Activated naive CD4-positive, alpha-beta T cell treated with anti-CD3 and anti-CD28 coated beads, Interleukin-2, amount 10 ng/mL, durations not matched to agents 7 days and 5 days (primary cell): ENCODE data around the gene RPA1.
"Not testable (repeated sequence)": the region's sequence is repeated elsewhere in the genome, so short reads cannot be mapped to it uniquely, and the experiment has no call there.

Source experiments
- CTCF ChIA-PET: fragments of 350-600 bp; sonication (Branson Sonifier 250); formaldehyde crosslinking; loops from one replicate; lab custom pipeline; 2021; ENCODE audit warnings: antibody characterized with exemption; lab: Charles Lee
- DNase-seq: peaks from one replicate; pipeline ENCODE4 v3.0.0-alpha.2; 2020
- H3K27ac Mint-ChIP-seq: one replicate; pipeline ENCODE4 v1.8.0; 2021; ENCODE audit warnings: mild to moderate bottlenecking, moderate library complexity, mixed read lengths
- H3K27me3 Mint-ChIP-seq: one replicate; pipeline ENCODE4 v1.8.0; 2021; ENCODE audit warnings: mild to moderate bottlenecking, mixed read lengths
- H3K36me3 Mint-ChIP-seq: one replicate; pipeline ENCODE4 v1.8.0; 2021; ENCODE audit warnings: mixed read lengths
- H3K4me1 Mint-ChIP-seq: one replicate; pipeline ENCODE4 v1.8.0; 2021; ENCODE audit warnings: mixed read lengths
- H3K4me3 Mint-ChIP-seq: one replicate; pipeline ENCODE4 v1.8.0; 2021; ENCODE audit warnings: mild to moderate bottlenecking, moderate library complexity, mixed read lengths
- H3K9me3 Mint-ChIP-seq: one replicate; pipeline ENCODE4 v1.8.0; 2021; ENCODE audit warnings: mixed read lengths

RPA1 gene

DNA sequence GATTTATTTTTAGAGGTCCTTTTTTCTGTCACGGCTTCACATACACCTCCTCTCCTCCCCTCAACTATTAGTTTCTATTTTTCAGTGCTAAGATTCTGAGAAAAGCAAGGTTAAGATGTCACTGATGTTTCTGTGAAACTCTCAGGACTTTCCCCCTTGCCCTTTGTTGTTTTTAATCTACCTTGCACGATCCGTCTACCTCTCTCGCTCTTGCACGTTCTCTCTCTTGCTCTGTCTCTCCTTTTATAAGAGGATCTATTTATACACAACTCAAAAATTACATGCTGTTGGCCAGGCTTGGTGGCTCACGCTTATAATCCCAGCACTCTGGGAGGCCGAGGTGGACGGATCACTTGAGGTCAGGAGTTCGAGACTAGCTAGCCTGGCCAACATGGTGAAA is 43.6 kb downstream of the RPA1 start:
- Mint-ChIP-seq H3K27me3 (no peaks in the 10 kb centered on the region), H3K4me3 (peak overlapping the region; percentile 68), H3K9me3 (no peaks in the 10 kb centered on the region), H3K36me3 (peaks cover 70% of the 10 kb centered on the region), H3K4me1 (peaks cover 85% of the 10 kb centered on the region), H3K27ac (peak overlapping the region; percentile 95)
- peak; percentile 52 for DNase-seq
- CTCF ChIA-PET, result interaction anchor here (1.0 to 1.3 kb wide), 2 partner anchors 8 to 9 kb away, joined by 4 read pairs; no protein-coding TSS in a partner anchor

DNA sequence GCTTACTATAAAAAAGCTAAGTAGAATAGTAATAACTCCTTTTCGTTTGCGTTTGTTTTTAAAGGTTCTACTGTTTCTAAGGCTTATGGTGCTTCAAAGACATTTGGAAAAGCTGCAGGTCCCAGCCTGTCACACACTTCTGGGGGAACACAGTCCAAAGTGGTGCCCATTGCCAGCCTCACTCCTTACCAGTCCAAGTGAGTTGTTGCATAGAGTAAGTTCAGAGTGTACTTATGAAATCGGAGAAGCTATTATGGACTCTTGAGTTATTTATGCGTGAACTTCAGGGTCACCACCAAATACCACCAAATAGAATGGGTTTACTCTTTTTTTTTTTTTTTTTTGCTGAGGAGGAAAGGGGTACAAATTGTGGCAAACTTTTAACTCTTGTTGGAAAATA is 45.8 kb downstream of the RPA1 start:
- H3K36me3 Mint-ChIP-seq, result peaks cover 77% of the 10 kb centered on the region
- no peak overlapping the region for H3K4me3 Mint-ChIP-seq
- H3K4me1 Mint-ChIP-seq, result peaks cover 70% of the 10 kb centered on the region
- H3K27ac Mint-ChIP-seq, result no peak overlapping the region
- no peaks in the 10 kb centered on the region for H3K27me3 Mint-ChIP-seq
- CTCF ChIA-PET, result interaction anchor here (1.0 kb wide), 1 partner anchor 9 kb away, joined by 3 read pairs; no protein-coding TSS in a partner anchor
- DNase-seq, result no peak
- no peaks in the 10 kb centered on the region for H3K9me3 Mint-ChIP-seq

DNA sequence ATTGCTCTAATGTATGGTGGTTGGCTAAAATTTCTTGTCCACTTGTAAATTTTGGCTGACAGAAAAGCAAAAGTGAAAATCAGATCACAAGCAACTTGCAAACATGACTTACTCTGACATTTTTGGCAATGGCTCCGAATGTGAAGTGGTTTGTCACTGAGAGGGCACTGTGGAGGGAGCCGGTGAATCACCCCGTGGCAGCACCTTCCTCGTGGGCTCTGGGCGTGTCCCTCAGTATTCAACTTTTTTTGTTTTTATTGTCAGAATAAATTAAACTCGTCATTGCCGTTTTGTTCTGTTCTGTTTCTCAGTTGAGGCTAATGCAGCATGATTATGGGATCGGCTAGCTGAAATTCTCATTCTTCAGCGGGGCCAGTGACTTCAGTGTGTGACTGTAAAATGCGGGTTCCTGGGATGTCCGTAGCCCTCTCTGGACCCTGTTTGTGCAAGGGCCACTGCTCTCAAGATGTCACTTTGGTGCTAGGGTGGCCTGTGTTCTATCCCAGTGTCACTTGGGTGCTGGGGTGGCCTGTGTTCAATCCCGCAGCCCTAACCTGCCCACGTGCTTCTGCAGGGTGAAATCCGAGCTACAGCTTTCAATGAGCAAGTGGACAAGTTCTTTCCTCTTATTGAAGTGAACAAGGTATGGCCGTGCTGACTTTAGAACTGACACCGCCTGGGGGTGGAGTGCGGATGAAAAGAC is 48.8 kb downstream of the RPA1 start:
- Mint-ChIP-seq H3K27ac (peak overlapping the region; percentile 45), H3K27me3 (no peaks in the 10 kb centered on the region), H3K4me3 (no peak overlapping the region), H3K4me1 (peaks cover 43% of the 10 kb centered on the region), H3K9me3 (no peaks in the 10 kb centered on the region), H3K36me3 (peaks cover 78% of the 10 kb centered on the region)
- no peak for DNase-seq
- CTCF ChIA-PET, result interaction anchor here (0.6 kb wide), 1 partner anchor 787 kb away, joined by 3 read pairs; no protein-coding TSS in a partner anchor

DNA sequence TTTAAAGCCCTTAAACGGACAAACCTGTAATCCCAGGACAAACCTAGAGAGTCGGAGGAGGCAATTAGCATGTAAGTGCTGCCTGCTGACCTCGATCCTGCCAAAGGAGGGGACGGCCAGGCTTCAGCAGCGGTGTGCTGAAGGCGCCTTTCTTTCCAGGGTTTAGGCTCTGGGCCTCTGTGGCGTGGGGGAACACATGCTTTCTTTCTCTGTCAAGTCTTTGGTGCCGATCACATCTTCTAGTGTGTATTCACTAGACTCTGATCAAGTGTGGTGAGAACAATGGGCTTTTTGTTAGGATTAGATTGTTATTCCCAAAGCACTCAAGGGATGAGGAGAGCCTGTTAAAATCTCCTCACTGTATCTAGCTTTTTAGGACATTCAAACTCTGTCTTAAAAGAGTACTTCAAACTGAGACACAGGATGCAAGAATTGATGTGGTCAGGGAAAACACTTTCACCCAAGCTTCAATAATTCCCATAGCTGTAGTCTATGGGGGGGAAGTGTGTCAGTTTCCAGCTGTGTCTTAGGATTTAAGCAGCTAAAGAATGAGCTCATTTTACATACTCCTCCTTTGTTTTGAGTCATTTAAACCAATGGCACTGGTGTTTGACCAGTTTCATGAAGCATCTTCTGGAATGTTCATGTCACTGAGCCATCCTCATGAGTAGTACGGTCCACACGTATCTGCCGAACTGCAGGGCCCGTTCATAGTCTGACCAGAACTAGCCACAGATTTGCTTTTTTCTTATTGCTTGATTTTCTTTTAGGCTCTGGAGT is 51.2 kb downstream of the RPA1 start:
- H3K4me3 Mint-ChIP-seq, result no peak overlapping the region
- no peaks in the 10 kb centered on the region for H3K9me3 Mint-ChIP-seq
- CTCF ChIA-PET, result interaction anchor here (0.9 to 1.8 kb wide), 5 partner anchors 11 to 364 kb away, joined by 3 to 6 read pairs (median 4); no protein-coding TSS in a partner anchor
- no peak for DNase-seq
- H3K4me1 Mint-ChIP-seq, result peaks cover 21% of the 10 kb centered on the region
- no peaks in the 10 kb centered on the region for H3K27me3 Mint-ChIP-seq
- peak overlapping the region; percentile 70 for H3K27ac Mint-ChIP-seq
- peaks cover 77% of the 10 kb centered on the region for H3K36me3 Mint-ChIP-seq

DNA sequence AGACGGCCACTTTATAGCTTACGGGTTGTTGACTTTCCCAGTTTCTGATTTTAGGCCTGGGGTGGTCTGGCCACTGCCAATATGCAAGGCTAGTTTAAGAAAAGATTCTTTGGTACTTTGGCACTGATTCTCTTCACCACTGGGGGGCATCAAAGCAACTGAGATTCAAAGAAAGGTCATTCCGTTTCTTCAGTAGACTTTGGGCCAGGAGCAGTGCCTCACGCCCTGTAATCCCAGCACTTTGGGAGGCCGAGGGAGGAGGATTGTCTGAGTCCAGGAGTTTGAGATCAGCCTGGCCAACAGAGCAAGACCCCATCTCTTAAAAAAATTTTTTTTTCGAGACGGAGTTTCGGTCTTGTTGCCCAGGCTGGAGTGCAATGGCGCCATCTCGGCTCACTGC is 53.0 kb downstream of the RPA1 start:
- Mint-ChIP-seq H3K9me3 (no peaks in the 10 kb centered on the region), H3K36me3 (peaks cover 66% of the 10 kb centered on the region), H3K27ac (no peak overlapping the region), H3K4me3 (no peak overlapping the region), H3K4me1 (peaks cover 8% of the 10 kb centered on the region), H3K27me3 (no peaks in the 10 kb centered on the region)
- peak; percentile 54 for DNase-seq
- CTCF ChIA-PET, result interaction anchor here (0.9 to 1.8 kb wide), 6 partner anchors 9 to 163 kb away, joined by 4 to 6 read pairs (median 4); no protein-coding TSS in a partner anchor

DNA sequence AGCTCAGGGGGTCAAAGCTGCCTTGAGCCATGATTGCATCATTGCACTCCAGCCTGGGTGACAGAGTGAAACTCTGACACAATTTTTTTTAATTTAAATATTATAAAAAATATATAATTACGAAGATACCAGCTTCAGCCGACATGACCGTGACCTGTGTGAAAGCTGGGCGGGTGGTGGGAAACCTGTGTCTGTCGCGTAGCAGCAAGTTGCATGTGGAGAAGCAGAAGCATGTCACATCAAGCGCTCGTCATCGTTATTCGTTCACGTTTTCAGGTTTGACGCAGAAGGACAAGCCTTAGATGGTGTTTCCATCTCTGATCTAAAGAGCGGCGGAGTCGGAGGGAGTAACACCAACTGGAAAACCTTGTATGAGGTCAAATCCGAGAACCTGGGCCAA is 53.7 kb downstream of the RPA1 start:
- Mint-ChIP-seq H3K9me3 (no peaks in the 10 kb centered on the region), H3K36me3 (peaks cover 68% of the 10 kb centered on the region), H3K27me3 (no peaks in the 10 kb centered on the region), H3K27ac (no peak overlapping the region), H3K4me1 (peaks cover 5% of the 10 kb centered on the region), H3K4me3 (no peak overlapping the region)
- CTCF ChIA-PET, result interaction anchor here (1.1 to 1.3 kb wide), 3 partner anchors 18 to 164 kb away, joined by 4 to 6 read pairs (median 4); no protein-coding TSS in a partner anchor
- DNase-seq, result no peak

DNA sequence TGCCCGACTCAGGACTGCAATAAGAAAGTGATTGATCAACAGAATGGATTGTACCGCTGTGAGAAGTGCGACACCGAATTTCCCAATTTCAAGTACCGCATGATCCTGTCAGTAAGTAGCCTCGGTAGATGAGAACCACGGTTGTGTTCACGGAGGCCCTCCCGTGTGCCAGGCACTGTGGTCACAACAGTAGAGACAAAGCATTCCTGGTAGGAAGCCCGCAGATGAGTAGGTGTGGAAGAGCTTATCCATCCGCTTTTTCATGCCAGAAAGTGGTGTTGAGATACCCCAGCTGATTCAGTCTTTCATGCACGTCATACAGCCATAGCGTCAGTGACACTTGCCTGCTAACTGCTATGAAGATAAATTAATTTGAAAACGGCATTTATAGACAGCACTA is 58.9 kb downstream of the RPA1 start:
- peaks cover 63% of the 10 kb centered on the region for H3K36me3 Mint-ChIP-seq
- H3K4me1 Mint-ChIP-seq, result peaks cover 2% of the 10 kb centered on the region
- DNase-seq, result no peak
- no peak overlapping the region for H3K27ac Mint-ChIP-seq
- CTCF ChIA-PET, result interaction anchor here (0.7 to 1.1 kb wide), 2 partner anchors 19 to 77 kb away, joined by 3 to 4 read pairs; no protein-coding TSS in a partner anchor
- H3K4me3 Mint-ChIP-seq, result no peak overlapping the region
- no peaks in the 10 kb centered on the region for H3K9me3 Mint-ChIP-seq
- no peaks in the 10 kb centered on the region for H3K27me3 Mint-ChIP-seq

DNA sequence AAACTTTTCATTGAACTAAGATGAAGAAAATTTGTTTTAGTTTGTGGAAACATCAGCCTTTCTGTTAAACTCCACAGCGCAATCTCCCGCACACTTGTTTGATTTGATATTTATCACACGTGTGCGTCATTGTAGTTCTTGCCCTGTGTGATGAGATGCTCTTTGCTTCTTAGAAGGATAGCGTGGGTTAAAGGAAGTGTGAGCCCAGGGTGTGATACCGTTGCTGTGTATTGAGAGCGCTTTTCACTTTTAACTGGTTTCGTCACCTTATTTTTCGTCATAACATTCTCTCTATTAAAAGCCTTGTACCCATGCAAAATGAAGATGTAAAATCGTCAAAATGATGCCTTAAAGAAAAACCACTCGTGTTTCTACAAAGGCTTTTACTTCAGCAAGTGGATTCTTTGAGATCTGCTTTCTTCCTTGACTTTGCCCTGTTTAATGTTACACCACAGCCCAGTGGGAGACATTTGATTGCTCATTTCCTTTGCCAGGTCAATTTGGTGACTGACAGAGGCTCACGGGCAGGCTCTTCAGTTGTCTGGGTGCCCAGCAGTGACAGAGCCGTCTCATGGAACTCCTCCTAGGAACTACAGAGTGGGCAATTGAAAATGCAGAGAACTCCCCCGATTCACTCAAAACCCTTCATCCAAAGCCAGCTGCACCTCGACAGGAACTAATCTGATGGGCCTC is 61.1 kb downstream of the RPA1 start:
- Mint-ChIP-seq H3K4me1 (peaks cover 2% of the 10 kb centered on the region), H3K4me3 (no peak overlapping the region), H3K27me3 (no peaks in the 10 kb centered on the region), H3K36me3 (peaks cover 58% of the 10 kb centered on the region), H3K27ac (peak overlapping the region; percentile 79), H3K9me3 (no peaks in the 10 kb centered on the region)
- CTCF ChIA-PET, result no interaction called here
- no peak for DNase-seq

DNA sequence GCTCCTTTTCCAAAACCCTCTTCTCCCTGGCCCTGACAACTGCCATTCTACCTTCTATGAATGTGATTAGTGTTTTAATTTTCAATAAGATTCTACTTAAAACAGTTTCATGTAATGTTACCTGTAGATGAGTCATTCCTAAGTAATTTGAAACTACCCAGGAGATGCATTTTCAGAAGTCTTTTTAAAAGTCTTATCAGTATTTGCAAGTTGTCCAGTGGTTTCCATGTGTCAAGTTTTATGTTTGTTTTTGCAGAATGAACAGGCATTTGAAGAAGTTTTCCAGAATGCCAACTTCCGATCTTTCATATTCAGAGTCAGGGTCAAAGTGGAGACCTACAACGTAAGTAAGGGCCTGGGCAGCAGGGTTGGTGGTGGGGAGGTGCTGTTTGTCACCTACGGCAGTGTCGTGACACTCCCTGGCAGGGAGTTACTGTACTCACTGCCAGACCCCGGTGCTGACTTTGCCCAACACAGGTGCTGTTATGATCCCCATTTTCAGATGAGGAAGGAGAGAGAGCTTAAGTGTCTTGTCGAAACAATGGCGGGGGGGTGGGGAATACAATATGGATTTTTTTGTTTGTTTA is 65.0 kb downstream of the RPA1 start:
- H3K4me1 Mint-ChIP-seq, result peaks cover 2% of the 10 kb centered on the region
- H3K9me3 Mint-ChIP-seq, result no peaks in the 10 kb centered on the region
- CTCF ChIA-PET, result no interaction called here
- no peak overlapping the region for H3K4me3 Mint-ChIP-seq
- H3K27me3 Mint-ChIP-seq, result no peaks in the 10 kb centered on the region
- H3K27ac Mint-ChIP-seq, result no peak overlapping the region
- no peak for DNase-seq
- H3K36me3 Mint-ChIP-seq, result peaks cover 72% of the 10 kb centered on the region

DNA sequence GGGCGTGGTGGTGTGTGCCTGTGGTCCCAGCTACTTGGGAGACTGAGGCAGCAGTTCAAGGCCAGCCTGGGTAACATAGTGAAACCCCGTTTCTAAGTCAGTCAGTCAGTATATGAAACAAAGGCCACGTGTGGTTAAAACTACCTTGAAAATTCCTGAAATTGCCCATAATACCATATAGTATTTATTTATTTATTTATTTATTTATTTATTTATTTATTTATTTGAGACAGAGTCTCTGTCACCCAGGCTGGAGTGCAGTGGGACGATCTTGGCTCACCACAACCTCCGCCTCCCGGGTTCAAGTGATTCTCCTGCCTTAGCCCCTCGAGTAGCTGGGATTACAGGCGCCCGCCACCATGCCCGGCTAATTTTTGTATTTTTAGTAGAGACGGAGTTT is 65.7 kb downstream of the RPA1 start:
- not testable (repeated sequence) for H3K4me1 Mint-ChIP-seq, H3K27ac Mint-ChIP-seq, DNase-seq, H3K27me3 Mint-ChIP-seq, H3K9me3 Mint-ChIP-seq, H3K4me3 Mint-ChIP-seq
- peaks cover 72% of the 10 kb centered on the region for H3K36me3 Mint-ChIP-seq
- CTCF ChIA-PET, result interaction anchor here (1.3 kb wide), 1 partner anchor 174 kb away, joined by 4 read pairs; no protein-coding TSS in a partner anchor

DNA sequence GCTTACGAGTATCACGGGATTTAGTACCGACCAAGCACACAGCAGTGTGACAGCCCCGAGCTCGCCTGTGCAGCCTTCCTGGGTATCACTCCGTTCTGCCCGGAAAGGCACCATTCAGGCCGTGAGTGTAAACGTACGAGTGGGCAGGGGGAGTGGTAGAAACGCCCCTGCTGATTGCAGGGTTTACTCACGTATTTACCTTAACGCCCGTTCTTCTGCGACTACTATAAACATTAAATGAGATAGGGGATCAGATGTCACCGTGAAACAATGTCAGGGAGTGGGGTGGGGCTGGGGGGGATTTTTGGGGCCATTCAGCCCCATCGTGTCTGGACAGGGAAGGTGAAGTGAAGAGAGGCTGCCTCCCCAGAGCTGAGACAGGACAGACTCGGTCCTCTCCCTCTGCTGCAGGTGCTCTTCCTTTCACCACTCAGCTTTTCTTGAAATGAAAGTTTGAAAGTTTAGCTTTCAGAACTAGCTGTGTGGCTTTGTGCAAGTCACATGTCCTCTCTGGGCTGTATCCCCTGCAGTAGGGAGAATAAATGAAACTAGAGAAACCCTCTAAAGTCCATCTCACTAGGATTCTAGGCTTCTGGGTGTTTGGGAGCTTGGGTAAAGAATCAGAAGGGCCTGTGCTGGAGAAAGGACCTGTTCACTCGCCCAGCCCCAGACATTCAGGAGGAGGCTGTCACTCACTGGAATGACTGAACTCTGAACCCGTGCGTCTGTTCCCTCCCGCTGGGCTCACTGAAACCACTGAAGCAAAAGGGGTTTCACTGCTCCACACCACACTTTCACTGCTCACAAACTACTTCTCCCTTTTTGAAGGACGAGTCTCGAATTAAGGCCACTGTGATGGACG is 66.7 kb downstream of the RPA1 start:
- CTCF ChIA-PET, result interaction anchor here (1.3 kb wide), 1 partner anchor 175 kb away, joined by 4 read pairs; no protein-coding TSS in a partner anchor
- H3K27ac Mint-ChIP-seq, result peak overlapping the region; percentile 65
- no peak for DNase-seq

DNA sequence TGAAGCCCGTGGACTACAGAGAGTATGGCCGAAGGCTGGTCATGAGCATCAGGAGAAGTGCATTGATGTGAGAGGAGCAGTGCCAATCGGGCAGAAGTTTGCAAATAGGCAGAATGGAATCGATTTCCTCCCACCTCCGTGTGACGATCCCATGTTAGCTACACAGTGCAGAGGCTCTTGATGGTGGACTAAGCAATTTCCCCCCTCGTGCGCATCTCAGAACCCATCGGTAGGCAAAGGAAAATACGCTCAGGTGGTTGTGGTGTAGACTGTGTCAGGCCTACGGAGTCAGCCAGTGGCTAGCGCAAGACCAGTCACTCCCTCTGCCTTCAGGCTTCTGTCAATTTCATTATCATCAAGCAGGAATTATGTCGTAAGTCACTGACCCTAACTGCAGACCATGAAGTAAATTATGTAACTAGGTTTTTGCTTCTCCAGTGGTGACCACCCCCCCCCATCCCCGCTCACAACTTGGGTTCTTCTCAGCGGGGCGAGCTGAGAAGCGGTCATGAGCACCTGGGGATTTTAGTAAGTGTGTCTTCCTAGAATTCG is 67.4 kb downstream of the RPA1 start:
- H3K4me1 Mint-ChIP-seq, result no peaks in the 10 kb centered on the region
- H3K27me3 Mint-ChIP-seq, result no peaks in the 10 kb centered on the region
- no peaks in the 10 kb centered on the region for H3K9me3 Mint-ChIP-seq
- H3K36me3 Mint-ChIP-seq, result peaks cover 60% of the 10 kb centered on the region
- H3K27ac Mint-ChIP-seq, result no peak overlapping the region
- no peak overlapping the region for H3K4me3 Mint-ChIP-seq
- CTCF ChIA-PET, result no interaction called here
- no peak for DNase-seq

More for the DNA sequence above, 66.7 kb downstream of the RPA1 start:
- Mint-ChIP-seq H3K36me3 (peaks cover 64% of the 10 kb centered on the region), H3K4me3 (no peak overlapping the region), H3K4me1 (no peaks in the 10 kb centered on the region), H3K27me3 (no peaks in the 10 kb centered on the region), H3K9me3 (no peaks in the 10 kb centered on the region)

DNA sequence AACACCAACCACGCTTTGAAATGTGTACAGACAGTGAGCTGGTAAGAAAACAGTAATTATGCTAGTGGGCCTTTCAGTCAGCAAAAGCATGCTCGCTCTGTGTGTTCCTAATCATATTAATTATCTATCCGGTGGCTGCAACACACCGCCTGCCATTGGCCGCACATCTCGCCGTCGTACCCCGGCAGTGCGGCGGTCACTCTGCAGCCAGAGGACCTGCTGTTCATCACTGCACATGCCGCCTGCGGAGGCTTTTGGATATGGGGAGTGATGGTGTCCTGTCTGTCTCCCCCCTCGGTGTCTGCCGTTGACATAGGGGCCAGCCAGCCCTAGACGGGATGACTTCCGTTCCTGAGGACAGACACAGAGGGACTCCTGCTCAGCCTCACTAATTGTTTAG is 68.5 kb downstream of the RPA1 start:
- Mint-ChIP-seq H3K36me3 (peaks cover 50% of the 10 kb centered on the region), H3K27ac (no peak overlapping the region), H3K9me3 (no peaks in the 10 kb centered on the region), H3K4me1 (no peaks in the 10 kb centered on the region), H3K4me3 (no peak overlapping the region), H3K27me3 (peaks cover 2% of the 10 kb centered on the region)
- no peak for DNase-seq
- CTCF ChIA-PET, result no interaction called here
